Central memory CD4-positive, alpha-beta T cell (primary cell): ENCODE results near the gene TRABD2A.
A peak's percentile ranks its signal among the peaks of the same experiment; 100 is the strongest.
"Not testable (repeated sequence)": the region's sequence is repeated elsewhere in the genome, so short reads cannot be mapped to it uniquely, and the experiment has no call there.

Experiments
- DNase-seq: peaks from one replicate; pipeline ENCODE4 v3.0.0; 2022

The TRABD2A gene

DNA sequence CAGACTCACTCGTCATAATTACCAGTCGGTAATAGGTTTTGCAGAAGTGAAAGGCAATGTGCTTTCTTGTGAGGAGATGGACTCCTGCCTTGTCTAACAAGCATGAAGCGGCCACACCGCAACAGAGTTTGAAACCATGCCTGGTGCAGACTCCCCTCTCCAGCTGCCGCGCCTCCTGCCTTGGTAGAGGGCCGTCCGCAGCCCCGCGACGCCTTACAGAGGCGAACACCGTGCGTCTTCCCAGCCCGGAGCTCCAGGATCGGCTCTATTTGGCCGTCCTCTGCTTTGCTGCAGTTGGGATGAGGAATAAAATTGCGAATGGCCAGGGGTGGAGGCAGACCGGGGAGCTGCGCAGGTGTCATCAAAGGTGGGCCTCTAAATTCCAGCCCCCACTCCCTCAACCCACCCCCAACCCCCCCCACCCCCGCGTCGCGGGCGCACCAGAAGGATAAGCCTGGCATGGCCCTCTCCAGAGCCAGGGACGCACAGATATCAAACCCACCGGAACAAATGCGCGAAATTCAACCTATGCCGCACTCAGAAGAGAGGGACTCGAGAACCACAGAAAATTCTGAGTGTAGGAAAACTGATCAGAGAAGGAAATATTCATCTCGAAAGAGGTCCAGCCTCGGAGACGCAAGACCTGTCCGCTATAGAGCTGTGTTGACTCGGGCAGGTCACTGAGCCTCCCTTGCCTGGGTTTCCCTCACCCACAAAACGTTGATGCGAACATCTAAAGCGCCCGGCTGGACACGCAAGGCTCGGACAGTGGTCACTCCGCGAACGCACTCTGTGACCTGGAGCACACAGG, 1.1 kb downstream of the TRABD2A start:
- DNase-seq, result no peak

DNA sequence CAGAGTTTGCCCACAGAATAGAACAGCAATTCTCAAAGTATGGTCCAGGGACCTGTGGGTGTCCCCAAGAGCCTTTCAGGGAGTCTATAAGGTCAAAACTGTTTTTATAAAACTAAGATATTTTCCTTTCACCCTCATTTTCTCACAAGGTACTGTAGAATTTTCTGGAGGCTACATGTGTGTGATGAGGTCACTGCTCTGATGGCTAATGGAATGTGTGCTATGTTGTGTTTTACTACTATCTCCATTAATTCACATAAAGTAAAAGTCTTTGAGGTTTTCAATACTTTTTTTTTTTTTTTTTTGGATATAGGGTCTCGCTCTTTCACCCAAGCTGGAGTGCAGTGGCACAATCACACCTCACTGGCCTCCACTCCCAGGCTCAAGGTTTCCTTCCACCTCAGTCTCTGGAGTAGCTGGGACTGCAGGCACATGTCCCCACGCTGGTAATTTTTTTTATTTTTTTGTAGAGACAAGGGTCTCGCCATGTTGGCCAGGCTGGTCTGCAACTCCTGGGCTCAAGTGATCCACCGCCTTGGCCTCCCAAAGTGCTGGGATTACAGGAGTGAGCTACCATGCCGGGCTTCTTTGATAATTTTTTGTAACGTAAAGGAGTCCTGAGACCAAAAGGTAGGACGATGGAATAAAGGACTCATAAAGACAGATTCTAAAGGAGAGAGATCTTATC, 1.8 kb downstream of the TRABD2A start:
- no peak for DNase-seq

DNA sequence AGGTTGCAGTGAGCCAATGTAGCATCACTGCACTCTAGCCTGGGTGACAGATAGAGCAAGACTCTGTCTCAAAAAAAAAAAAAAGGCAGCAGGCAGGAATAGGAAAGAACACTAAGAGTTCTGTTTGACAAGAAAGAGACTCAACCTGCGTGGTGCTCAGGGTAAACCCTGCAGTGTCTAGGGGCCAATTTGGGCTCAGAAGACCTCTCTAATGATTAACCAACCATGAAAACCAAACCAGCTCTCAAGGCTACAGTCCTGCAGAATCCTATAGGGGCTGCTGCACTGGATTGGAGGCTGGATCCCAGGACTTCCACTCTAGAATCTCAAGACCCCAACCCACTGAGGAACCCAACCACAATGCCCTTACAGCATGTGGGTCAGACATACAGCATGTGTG, 2.4 kb downstream of the TRABD2A start:
- DNase-seq, result no peak

DNA sequence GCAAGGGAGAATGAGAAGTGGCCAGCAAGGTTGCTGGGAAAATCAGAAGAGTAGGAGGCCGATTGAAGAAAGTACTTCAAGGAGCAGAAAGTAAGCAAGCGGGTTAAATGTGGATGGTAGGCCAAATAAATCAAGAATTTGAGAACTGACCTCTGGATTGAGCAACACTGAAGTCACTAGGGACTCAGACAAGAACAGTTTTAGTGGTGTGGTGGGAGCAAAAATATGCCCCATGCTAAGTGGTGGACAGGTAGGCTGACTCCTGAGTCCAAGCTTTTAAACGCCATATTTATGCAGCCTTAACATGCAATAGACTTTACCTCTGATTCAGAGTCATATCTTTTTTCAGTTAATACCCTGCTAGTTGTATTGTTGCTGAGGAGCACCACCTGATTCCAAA, 4.5 kb downstream of the TRABD2A start:
- DNase-seq, result no peak

DNA sequence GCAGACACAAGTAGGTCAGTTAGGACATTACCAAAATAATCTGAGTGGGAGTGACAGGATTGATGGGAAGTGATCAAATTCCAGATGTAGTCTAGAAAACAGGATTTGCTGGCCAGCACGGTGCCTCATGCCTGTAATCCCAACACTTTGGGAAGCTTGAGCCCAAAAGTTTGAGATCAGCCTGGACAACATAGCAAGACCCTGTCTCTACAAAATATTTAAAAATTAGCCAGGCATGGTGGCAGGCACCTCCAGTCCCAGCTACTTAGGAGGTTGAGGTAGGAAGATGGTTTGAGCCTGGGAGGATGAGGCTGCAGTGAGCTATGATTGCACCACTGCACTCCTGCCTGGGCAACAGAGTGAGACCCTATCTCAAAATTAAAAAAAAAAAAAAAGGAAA, 5.3 kb downstream of the TRABD2A start:
- DNase-seq, result not testable (repeated sequence)

DNA sequence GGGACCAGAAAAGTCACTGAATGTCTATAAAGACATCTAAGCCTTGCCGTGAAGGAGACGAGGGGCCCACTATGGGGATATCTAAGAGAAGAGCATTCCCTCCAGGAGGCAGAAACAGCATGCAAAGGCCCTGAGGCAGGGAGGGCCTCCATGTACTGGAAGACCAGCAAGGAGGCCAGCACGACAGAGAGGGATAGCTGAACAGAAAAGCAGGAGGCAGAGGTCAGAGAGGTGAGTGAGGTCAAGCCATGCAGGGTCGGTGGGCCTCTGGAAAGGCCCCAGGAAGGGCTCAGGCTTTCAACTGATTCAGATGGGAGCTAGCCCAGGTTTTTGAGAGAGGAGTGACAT, 5.7 kb downstream of the TRABD2A start:
- no peak for DNase-seq

DNA sequence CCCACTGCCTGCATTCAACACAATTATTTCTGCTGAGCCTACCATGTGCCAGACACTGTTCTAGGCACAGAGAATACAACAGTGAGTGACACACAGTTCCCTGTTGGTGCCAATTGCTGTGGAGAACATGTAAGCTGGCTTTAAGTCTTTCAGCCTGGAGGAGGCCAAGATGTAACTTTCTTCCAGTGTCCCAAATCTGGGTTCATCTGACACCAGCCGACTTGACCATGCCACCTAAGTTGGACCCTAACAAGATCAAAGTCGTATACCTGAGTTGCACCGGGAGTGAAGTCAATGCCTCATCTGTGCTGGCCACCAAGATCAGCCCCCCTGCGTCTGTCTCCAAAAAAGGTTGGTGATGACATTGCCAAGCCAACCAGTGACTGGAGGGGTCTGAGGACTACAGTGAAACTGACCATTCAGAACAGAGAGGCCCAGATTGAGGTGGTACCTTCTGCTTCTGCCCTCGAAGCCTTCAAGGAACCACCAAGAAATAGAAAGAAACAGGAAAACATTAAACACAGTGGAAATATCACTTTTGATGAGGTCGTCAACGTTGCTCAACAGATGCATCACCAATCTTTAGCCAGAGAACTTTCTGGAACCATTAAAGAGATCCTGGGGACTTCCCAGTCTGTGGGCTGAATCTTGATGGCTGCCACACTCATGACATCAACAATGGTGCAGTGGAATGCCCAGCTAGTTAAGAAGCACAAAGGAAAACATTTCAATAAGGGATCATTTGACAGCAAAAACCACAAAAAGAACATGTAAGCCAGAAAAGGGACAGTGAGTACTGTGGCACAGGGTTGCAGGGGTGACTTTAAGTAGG, 6.3 kb downstream of the TRABD2A start:
- no peak for DNase-seq

DNA sequence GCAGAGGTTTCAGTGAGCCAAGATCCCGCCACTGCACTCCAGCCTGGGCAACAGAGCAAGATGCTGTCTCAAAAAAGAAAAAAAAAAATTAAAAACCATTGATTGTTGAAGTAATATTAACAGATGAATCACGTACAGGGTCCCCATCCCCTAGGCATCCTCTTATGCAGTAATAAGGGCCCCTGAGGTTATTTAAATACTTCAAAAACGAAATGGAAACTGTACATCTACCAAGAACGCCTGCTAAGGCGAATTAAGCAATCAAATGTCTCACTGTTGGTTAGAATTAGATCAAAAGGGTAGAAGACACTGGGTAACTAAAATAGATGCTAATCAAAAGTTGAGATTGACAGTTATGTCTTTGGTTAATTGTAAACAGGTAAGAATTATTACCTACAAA, 7.5 kb downstream of the TRABD2A start:
- DNase-seq, result no peak

DNA sequence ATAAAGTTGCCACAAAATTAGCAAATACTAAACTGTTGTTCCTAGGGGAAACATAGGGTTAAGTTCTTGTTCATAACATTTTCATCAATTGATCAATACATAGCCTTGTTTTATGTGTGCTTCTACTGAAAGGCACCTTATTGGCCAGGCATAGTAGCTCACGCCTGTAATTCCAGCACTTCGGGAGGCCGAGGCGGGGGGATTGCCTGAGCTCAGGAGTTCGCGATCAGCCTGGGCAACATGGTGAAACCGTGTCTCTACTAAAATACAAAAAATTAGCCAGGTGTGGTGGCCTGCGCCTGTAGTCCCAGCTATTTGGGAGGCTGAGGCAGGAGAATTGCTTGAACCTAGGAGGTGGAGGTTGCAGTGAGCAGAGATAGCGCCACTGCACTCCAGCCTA, 8.2 kb downstream of the TRABD2A start:
- DNase-seq, result not testable (repeated sequence)

DNA sequence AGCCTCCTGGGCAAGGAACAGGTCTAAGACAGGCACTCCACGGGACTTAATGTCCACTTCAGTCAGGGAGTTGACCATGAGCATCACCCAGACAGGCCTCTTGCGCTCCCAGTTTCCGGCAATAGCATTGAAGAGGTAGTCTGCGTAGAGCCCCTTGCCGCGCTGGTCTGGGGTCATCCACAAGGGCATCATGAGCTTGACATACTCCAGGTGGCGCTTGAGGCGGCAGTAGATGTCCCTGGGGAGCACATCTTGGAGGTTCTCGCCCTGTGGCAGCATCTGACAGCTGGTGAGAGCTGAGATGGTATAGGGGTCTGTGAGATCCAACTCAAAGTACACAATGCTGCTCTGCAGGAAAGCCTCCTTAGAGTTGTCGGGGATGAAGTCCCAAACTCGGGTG, 10.6 kb downstream of the TRABD2A start:
- DNase-seq, result no peak

DNA sequence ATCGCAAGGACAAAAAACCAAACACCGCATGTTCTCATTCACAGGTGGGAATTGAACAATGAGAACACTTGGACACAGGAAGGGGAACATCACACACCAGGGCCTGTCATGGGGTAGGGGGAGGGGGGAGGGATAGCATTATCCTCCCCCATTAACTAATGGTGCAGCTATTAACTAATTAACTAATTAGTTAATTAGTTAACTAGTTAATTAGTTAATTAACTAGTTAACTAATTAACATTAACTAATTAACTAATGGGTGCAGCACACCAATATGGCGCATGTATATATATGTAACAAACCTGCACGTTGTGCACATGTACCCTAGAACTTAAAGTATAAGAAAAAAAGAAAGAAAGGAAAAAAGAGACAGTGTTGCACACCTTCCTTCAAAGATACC, 12.6 kb downstream of the TRABD2A start:
- DNase-seq, result not testable (repeated sequence)

DNA sequence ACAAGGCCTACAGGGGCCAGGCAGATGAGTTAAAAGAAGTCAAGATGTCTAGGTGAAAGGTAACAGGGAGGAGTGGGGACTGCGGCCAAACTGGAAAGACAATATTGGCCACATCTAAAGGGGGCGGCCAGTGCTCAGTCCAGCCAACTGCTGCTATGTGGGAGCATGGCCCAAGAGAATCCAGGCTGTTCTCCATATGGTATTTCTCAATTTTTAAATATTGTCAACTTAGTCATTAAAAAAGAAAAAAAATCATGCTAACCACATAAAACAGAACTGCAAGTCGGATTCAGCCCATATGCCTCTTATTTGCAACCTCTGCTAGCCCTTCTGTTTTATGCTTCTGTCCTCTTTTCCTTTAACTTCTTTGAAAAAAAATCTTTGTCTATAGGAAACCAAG, 14.8 kb downstream of the TRABD2A start:
- DNase-seq, result no peak

DNA sequence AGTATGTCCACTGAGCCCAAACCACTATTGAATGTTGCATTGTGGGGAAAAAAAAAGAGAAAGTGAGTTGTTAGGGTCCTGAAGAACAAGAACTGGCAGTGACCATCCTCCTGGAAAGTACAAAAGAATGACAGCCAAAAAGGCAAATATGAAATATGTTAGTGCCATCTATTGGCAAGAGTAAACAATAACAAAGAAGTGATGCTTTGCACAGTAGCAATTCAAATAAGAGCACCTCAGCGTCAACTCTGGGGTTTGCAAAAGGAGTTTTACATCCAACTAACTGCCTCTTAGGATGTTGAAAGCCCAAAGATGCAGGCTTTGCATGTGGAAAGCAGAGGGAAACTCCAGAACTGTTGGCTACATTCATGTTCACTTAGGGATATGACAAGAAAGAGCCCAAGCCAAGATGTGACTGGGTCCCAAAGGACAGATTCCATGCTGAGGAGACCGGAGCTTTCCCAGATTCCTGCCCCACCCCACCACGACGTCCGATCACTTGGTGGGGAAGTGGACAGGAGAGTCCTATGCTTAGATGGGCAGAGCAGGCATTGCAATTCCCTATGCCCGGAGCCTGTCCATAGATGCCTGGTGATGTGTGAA, 15.6 kb downstream of the TRABD2A start:
- peak; percentile 43 for DNase-seq

DNA sequence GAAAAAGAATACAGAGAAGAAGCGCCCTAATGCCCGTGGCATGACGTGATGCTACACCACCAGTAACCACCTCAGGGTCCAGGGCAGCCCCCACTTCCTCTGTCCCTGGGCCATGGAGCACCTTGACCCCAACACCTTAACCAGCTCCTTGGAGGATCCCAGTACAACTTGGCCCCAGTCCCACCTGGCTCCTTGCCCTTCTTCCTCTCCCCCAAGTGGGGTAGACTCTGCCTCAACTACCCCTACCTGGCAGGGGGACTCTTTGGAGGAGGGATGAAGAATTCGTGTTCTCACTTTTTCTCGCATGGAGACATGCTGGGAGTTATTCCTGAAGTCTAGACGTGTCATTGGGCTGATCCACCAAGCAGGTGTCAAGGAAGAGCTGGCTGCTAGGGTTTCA, 18.9 kb downstream of the TRABD2A start:
- DNase-seq, result no peak

DNA sequence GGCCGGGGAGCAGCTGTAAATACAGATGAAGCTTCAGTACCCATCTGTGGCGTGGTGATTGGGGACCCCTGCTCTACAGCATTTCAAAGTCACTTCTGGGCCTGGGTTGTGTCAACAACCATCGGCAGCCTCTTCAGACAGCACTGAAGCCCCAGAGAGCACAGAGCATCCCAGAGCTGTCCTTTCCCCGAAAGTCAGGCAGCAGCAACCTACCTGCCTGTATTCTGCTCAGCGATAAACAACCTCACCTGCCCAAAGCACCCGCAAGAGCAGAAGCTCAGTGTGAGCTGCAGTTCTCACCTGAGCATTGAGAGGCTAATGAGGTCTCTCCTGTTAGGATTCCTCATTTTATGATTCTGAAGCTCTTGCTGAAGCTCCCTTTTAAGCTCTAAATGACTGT, 19.3 kb downstream of the TRABD2A start:
- no peak for DNase-seq

DNA sequence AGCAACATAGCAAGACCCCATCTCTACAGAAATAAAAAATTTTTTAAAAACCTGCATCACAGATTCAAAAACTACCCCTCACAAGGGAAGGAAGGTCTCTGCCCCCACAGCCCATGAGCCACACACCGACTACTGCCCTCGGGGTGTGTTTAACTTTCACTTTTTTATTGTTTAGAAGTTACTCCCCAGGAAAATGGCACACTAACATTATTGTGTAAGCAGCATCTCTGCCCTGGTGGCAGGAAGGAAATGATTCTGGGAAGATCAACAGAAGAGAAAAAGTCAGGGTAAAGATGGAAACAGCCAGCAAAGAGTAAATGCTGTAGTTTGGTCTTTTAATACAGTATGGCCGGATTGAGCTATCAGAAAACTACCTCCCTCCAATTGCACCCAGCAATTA, 21.9 kb downstream of the TRABD2A start:
- no peak for DNase-seq

DNA sequence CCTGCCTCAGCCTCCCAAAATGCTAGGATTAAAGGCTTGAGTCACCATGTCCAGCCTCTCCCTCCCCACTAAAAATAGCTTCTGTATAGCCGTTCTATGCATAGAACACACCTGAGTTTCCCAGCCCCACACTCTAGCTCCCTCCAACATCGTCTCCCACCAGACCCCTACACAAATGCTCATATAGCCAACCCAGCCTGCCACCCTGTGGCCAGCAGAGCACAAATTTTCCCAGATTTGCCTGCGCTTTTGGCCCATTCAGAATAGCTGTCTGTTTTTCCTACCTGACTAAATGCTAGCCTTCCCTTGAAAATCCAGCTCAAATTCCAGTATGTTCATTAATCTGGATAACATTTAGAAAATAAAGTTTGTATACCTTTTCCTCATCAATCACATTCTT, 22.8 kb downstream of the TRABD2A start:
- no peak for DNase-seq

DNA sequence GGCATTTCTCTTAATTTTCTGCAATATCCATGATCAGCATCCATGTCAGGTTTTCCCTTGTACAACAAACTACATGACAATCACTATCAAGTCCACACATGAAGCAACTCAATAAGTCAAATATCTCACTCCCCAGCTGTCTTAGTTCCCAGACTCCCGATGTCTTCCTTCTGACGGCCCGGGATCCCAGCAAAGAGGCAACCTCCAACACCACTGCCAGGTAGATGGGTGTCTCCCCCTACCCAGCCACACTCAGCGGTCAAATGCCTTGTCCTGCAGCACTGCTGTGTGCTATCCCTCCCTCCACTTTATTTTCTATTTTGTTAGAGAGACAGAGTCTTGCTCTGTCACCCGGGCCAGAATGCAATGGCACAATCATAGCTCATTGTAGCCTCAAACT, 23.3 kb downstream of the TRABD2A start:
- no peak for DNase-seq

DNA sequence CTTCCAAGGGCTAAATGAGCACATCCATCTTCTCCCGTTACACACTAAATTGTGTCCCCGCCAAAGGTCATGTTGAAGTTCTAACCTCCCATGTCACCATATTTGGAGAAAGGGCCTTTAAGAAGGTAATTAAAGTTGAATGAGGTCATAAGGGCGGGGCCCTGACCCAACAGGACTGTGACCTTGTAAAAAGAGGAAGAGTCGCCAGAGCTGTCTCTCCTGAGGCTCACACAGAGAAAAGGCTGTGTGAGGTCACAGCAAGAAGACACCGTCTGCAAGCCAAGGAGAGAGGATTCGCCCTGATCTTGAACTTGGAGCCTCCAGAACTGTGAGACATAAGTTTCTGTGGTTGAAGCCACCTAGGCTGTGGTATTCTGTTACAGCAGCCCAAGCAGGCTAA, 24.1 kb downstream of the TRABD2A start:
- no peak for DNase-seq

DNA sequence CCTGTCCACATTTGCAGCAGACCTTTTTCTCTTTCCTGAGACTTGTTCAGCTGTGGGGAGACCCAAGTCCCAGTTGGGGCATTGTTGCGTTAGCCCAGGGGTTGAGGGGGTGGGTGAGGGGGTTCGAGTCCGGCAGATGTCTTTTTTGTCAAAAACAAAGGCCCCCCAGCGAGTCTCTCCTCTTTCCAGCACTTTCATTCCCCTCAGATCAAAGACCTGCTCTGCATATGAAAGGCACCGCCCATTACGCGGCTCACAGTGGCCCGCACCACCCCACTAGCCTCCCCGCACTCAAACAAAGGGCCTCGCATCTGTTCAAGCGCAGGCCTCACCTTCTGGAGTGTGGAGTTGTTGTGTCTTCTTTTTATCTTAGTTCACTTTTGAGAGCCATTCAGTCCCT, 25.2 kb downstream of the TRABD2A start:
- DNase-seq, result no peak

DNA sequence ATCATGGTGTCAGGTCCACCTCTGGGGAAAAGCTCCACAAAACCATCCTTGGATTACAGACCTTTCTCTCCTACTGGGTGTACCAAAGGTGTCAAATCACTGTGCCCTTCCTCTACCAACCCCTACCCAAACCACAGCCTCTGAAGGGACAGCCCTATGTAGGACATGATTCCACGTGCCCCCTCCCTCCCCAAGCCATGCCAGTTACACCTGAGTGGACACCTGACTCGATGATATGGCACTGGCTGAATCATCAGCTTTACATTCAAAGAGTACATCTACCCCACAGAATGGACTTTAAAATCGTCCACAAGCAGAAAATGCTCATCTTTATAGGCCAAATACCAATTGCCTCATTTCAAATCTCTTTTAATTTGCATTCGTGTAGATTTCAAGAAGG, 26.0 kb downstream of the TRABD2A start:
- DNase-seq, result no peak

DNA sequence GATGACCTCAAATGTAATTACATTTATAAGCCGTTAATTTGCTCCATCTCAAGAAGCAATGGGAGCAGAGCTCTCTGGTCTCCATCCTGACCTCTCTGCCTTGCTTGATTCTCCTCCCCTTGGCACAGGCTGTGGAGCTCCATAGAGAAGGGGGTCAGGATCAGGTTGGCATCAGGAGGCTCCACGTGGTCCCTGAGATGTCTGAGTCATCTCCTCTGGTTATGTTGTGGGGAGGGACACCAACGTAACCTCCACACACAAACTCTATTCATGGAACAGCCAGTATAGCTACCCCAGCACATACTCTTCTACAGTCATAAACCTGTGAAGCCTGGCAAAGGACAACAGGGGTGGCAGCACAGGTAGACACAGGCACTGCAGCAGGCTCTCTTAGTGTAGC, 29.0 kb downstream of the TRABD2A start:
- no peak for DNase-seq

DNA sequence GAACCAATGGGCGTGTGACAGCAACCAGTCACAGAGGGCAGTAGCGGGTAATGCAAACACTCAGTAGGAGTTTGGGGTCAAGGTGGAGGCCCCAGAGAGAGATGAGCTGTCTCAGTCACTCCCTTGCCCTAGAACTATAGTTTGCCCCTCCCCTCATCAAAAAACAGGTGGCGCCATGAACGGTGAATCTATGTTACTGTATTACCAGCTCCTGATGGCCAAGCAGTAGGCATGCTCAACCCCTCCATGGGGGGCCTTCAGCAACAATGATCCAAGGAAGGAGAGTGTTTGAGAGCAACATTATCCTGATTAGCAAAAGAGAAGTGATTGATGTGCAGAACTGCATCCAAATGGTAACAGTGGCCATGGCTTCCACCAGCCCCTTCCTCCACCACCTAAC, 30.4 kb downstream of the TRABD2A start:
- no peak for DNase-seq
